HCT116 (cell line): ENCODE data around the gene TESPA1. TPM values are rescaled to one million over a fixed set of nuclear protein-coding genes. Genes with fewer than 3 reads are reported as not detected.

Experiments used
- ATAC-seq: fragments of 200-7000 bp; cut with Tn5 transposase; 2 replicates; pipeline ENCODE4 v1.9.1; 2020; ENCODE audit warnings: mild to moderate bottlenecking, moderate library complexity
- BruUV-seq: library from RNA; stranded (reverse); fragments of 400-500 nt; replicated peaks from 2 replicates; lab custom pipeline; 2021; lab: Mats Ljungman, UMichigan
- CTCF ChIA-PET: fragments of 300-600 bp; sonication (Branson Sonifier 250); formaldehyde crosslinking; loops from one replicate; lab custom pipeline; 2021; ENCODE audit warnings: antibody characterized with exemption; lab: Charles Lee
- POLR2A ChIA-PET: fragments of 300-600, 350-600 bp; sonication (Branson Sonifier 250); formaldehyde crosslinking; loops from one replicate; lab custom pipeline; 2021; ENCODE audit warnings: antibody characterized with exemption; lab: Charles Lee
- RAD21 ChIA-PET, 2 experiments: fragments of 300-600 bp; sonication (Branson Sonifier 250); formaldehyde crosslinking; loops; one replicate each; lab custom pipeline; 2023; ENCODE audit warnings: low total read pairs in 2 of 2; ENCODE audit not compliant: uncharacterized antibody in 2 of 2, unreplicated experiment in 2 of 2, low non-redundant PET in 1 of 2; lab: Charles Lee
- DNase-seq: peaks from one replicate; pipeline ENCODE4 v3.0.0-alpha.2; 2010; ENCODE audit warnings: low read depth, low spot score
- H2AFZ ChIP-seq: fragments of 200-600 bp; shearing (Covaris generic), sonication (generic); 2 replicates; pipeline ENCODE4 v1.6.1; 2017; ENCODE audit warnings: low read depth, mixed run types, mixed read lengths, antibody characterized with exemption, low read length; ENCODE audit not compliant: poor library complexity, severe bottlenecking
- H3K27ac ChIP-seq: 2 replicates; pipeline ENCODE4 v1.5.1; 2012; ENCODE audit warnings: low read depth, low read length
- H3K27me3 ChIP-seq: fragments of 200-600 bp; sonication (generic); 2 replicates; pipeline ENCODE4 v1.6.1; 2016; ENCODE audit warnings: mixed run types, low read length, mixed read lengths; ENCODE audit not compliant: insufficient read depth
- H3K36me3 ChIP-seq, 2 experiments: fragments of 200-500 bp in 1 of 2; fragments of 200-600 bp in 1 of 2; sonication (Bioruptor generic) in 1 of 2; sonication (generic) in 1 of 2; 2 replicates each; pipeline versions ENCODE4 v1.5.1 to v1.6.1; 2014 to 2016; ENCODE audit warnings: low read length in 2 of 2, inconsistent platforms in 1 of 2, mixed read lengths in 1 of 2, mixed run types in 1 of 2; ENCODE audit not compliant: insufficient read depth in 2 of 2, control insufficient read depth in 1 of 2
- H3K4me1 ChIP-seq, 2 experiments: fragments of 200-600 bp in 1 of 2; sonication (generic) in 1 of 2; 2 replicates each; pipeline versions ENCODE4 v1.5.1 to v1.6.1; 2012 to 2017; ENCODE audit warnings: low read length in 2 of 2, inconsistent platforms in 1 of 2, mild to moderate bottlenecking in 1 of 2, mixed read lengths in 1 of 2, mixed run types in 1 of 2, moderate library complexity in 1 of 2; ENCODE audit not compliant: insufficient read depth in 2 of 2, control insufficient read depth in 1 of 2
- H3K4me2 ChIP-seq: fragments of 200-600 bp; sonication (generic); 2 replicates; pipeline ENCODE4 v1.6.1; 2017; ENCODE audit warnings: mixed run types, low read length, mixed read lengths
- H3K4me3 ChIP-seq, 2 experiments: fragments of 200-600 bp in 1 of 2; sonication (generic) in 1 of 2; replicated peaks in 1 of 2; 2 replicates each; pipeline ENCODE4 v1.5.1; 2011 to 2016; ENCODE audit warnings: low read length in 2 of 2, control low read depth in 1 of 2, low read depth in 1 of 2, mild to moderate bottlenecking in 1 of 2, mixed read lengths in 1 of 2, mixed run types in 1 of 2
- H3K79me2 ChIP-seq: fragments of 200-600 bp; sonication (generic); 2 replicates; pipeline ENCODE4 v1.6.1; 2017; ENCODE audit warnings: mild to moderate bottlenecking, mixed run types, low read length, moderate library complexity, mixed read lengths; ENCODE audit not compliant: insufficient read depth
- H3K9ac ChIP-seq: fragments of 200-600 bp; sonication (generic); 2 replicates; pipeline ENCODE4 v1.6.1; 2016; ENCODE audit warnings: low read length, mixed read lengths
- H3K9me2 ChIP-seq: fragments of 200-600 bp; sonication (generic), shearing (Covaris generic); 2 replicates; pipeline ENCODE4 v1.6.1; 2017; ENCODE audit warnings: mixed run types, mild to moderate bottlenecking, moderate library complexity; ENCODE audit not compliant: insufficient read depth
- H3K9me3 ChIP-seq, 2 experiments: fragments of 200-500 bp in 1 of 2; fragments of 200-600 bp in 1 of 2; sonication (Bioruptor generic) in 1 of 2; sonication (generic) in 1 of 2; 2 replicates each; pipeline ENCODE4 v1.6.1; 2014 to 2017; ENCODE audit warnings: low read length in 2 of 2, mixed read lengths in 2 of 2, inconsistent platforms in 1 of 2, low read depth in 1 of 2, mild to moderate bottlenecking in 1 of 2, mixed run types in 1 of 2, moderate library complexity in 1 of 2; ENCODE audit not compliant: control insufficient read depth in 1 of 2, insufficient read depth in 1 of 2
- H4K20me1 ChIP-seq: fragments of 200-600 bp; sonication (generic), shearing (Covaris generic); 2 replicates; pipeline ENCODE4 v1.6.1; 2017; ENCODE audit warnings: mixed run types, mild to moderate bottlenecking, moderate library complexity; ENCODE audit not compliant: insufficient read depth
- CBX3 ChIP-seq: IDR thresholded peaks from 2 replicates; pipeline ENCODE4 v1.6.1; 2012; ENCODE audit warnings: low read depth
- EGR1 ChIP-seq: IDR thresholded peaks from 2 replicates; pipeline ENCODE4 v1.6.1; 2012; ENCODE audit warnings: low read depth
- EZH2 ChIP-seq: fragments of 200-600 bp; sonication (generic); IDR thresholded peaks from 2 replicates; pipeline ENCODE4 v1.6.1; 2017; ENCODE audit warnings: antibody characterized with exemption, mixed run types
- EZH2phosphoT487 ChIP-seq: fragments of 200-600 bp; IDR thresholded peaks from 2 replicates; pipeline ENCODE4 v1.6.1; 2018; ENCODE audit warnings: antibody characterized with exemption, borderline replicate concordance
- FOSL1 ChIP-seq: IDR thresholded peaks from 2 replicates; pipeline ENCODE4 v1.6.1; 2012; ENCODE audit warnings: low read depth
- POLR2AphosphoS5 ChIP-seq: IDR thresholded peaks from 2 replicates; pipeline ENCODE4 v1.6.1; 2011; ENCODE audit warnings: mild to moderate bottlenecking, low read depth, low read length, moderate library complexity
- RAD21 ChIP-seq: IDR thresholded peaks from 2 replicates; pipeline ENCODE4 v1.6.1; 2012; ENCODE audit warnings: low read depth, mild to moderate bottlenecking
- SIN3A ChIP-seq: IDR thresholded peaks from 2 replicates; pipeline ENCODE4 v1.6.1; 2012; ENCODE audit warnings: low read depth
- SP1 ChIP-seq: IDR thresholded peaks from 2 replicates; pipeline ENCODE4 v1.6.1; 2012; ENCODE audit warnings: low read depth
- SRF ChIP-seq: IDR thresholded peaks from 2 replicates; pipeline ENCODE4 v1.6.1; 2012; ENCODE audit warnings: low read depth
- TCF7L2 ChIP-seq: IDR thresholded peaks from 2 replicates; pipeline ENCODE4 v1.7.0; 2011; ENCODE audit warnings: borderline replicate concordance, inconsistent platforms; ENCODE audit not compliant: insufficient read depth, insufficient read length; ENCODE audit errors: extremely low read depth
- YY1 ChIP-seq: IDR thresholded peaks from 2 replicates; pipeline ENCODE4 v1.6.1; 2011; ENCODE audit warnings: low read length, low read depth, moderate library complexity, mild to moderate bottlenecking; ENCODE audit not compliant: insufficient replicate concordance; ENCODE audit errors: extremely low read depth
- ZFX ChIP-seq: fragments of 450-650 bp; IDR thresholded peaks from 2 replicates; pipeline ENCODE4 v1.6.1; 2017
- ZNF274 ChIP-seq: fragments of 200-500 bp; sonication (Bioruptor generic); IDR thresholded peaks from 2 replicates; pipeline ENCODE4 v1.6.1; 2014; ENCODE audit warnings: mild to moderate bottlenecking, low read depth, low read length, inconsistent platforms
- intact Hi-C: fragments of 100-400 bp; cut with micrococcal nuclease; formaldehyde crosslinking; loops from 2 replicates; pipeline ENCODE4 v1.10.0; 2022
- total RNA-seq: library from RNA; stranded (reverse); gene quantifications from one replicate; pipeline ENCODE4 v1.2.1, GENCODE V29; 2021; ENCODE audit not compliant: unreplicated experiment
- TF ChIP-seq, protein P1 (sequence below): IDR thresholded peaks from 2 replicates; pipeline ENCODE4 v1.6.1; 2012
- TF ChIP-seq, protein P2 (sequence below): IDR thresholded peaks from 2 replicates; pipeline ENCODE4 v1.6.1; 2012
- TF ChIP-seq, protein P3 (sequence below): IDR thresholded peaks from 2 replicates; pipeline ENCODE4 v1.6.1; 2011; ENCODE audit warnings: mild to moderate bottlenecking, low read length, moderate library complexity; ENCODE audit not compliant: insufficient replicate concordance; ENCODE audit errors: extremely low read depth

TESPA1 gene
- total RNA-seq, 1 experiment from 2014 or later: 0.27 TPM

DNA sequence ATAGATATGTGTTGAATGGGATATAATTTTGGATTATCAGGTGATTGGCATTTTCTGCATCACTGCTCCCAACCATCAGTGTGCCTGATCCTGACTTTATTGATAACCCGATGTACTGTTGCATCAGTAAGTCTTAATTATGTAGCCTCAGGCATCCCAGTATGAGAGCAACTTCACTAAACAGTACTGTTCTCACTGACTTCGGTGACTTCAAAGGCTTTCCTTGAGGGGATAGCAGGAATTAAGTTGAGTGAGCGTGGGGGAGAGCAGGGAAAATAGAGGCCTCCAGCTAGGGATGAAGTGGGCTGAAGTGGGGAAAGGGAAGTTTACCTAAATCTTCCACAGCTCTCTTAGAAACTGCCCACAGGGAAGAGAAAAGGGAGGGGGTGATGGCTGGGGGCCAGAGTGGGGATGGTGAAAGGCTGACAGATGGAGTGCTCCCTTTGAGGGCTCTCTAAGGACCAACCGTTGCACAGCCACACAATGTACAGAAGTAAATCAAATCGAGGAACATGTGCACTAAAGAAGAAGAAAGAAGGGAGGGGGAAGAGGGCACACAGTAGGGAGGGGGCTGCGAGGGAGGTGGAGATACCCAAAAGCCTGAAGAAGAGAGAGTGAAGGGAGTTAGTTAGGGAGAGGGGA is 24.5 kb upstream of the TESPA1 start:
- Histone ChIP-seq H3K9me2 (no peaks in the 10 kb centered on the region), H2AFZ (no peak overlapping the region), H3K9ac (no peak overlapping the region), H3K4me1 (no peaks in the 10 kb centered on the region), H4K20me1 (no peaks in the 10 kb centered on the region), H3K9me3 (no peaks in the 10 kb centered on the region), H3K27ac (no peak overlapping the region), H3K27me3 (peaks cover 60% of the 10 kb centered on the region), H3K4me3 (no peak overlapping the region), H3K36me3 (no peaks in the 10 kb centered on the region), H3K4me2 (no peak overlapping the region), H3K79me2 (no peaks in the 10 kb centered on the region)
- ChIA-PET POLR2A (no interaction called here), RAD21 (interaction anchor here in 1 of 2 experiments (0.8 kb wide), 1 partner anchor 367 kb away, joined by 3 read pairs; no protein-coding TSS in a partner anchor), CTCF (interaction anchor here (1.2 kb wide), 1 partner anchor 16 kb away, joined by 3 read pairs; no protein-coding TSS in a partner anchor)
- intact Hi-C loops: no loop called here
- TF ChIP-seq POLR2AphosphoS5 (no peak), EZH2 (no peak), FOSL1 (no peak), CBX3 (no peak), SIN3A (no peak), ZNF274 (no peak)
- TF ChIP-seq, protein P1, sequence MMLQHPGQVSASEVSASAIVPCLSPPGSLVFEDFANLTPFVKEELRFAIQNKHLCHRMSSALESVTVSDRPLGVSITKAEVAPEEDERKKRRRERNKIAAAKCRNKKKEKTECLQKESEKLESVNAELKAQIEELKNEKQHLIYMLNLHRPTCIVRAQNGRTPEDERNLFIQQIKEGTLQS: no peak
- ATAC-seq: no peak
- no TSS peak for BruUV-seq
- DNase-seq: no peak

DNA sequence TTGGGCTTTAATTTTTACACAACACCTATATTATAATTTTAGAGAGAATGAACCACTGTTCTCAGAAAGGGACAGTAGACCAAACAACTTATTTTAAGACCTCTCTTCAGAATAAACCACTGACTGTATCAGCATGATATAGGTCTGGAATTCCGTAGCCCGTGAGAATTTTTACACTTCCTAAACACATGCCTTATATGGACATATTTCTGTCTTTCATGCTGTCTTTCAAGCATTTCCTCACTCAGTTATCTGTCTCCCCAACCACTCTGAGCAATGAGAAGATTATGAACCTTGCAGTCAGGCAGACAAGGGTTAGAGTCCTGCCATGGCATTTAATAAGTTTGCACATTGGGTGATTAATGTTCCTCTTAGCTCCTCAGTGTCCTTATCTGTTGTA is 17.8 kb upstream of the TESPA1 start:
- H3K79me2 ChIP-seq: no peaks in the 10 kb centered on the region
- no peak overlapping the region for H2AFZ ChIP-seq
- no peaks in the 10 kb centered on the region for H3K4me1 ChIP-seq
- H3K27me3 ChIP-seq: peaks cover 86% of the 10 kb centered on the region
- H3K27ac ChIP-seq: no peak overlapping the region
- no peaks in the 10 kb centered on the region for H3K36me3 ChIP-seq
- intact Hi-C loops: no loop called here
- H3K9me3 ChIP-seq: no peaks in the 10 kb centered on the region
- POLR2A ChIA-PET: no interaction called here
- DNase-seq: no peak
- RAD21 ChIA-PET: no interaction called here
- ATAC-seq: no peak
- CTCF ChIA-PET: interaction anchor here (1.1 to 3.6 kb wide), 3 partner anchors 9 to 70 kb away, joined by 3 to 13 read pairs (median 4); no protein-coding TSS in a partner anchor
- H3K9me2 ChIP-seq: no peaks in the 10 kb centered on the region
- H3K4me2 ChIP-seq: no peak overlapping the region
- no peak overlapping the region for H3K9ac ChIP-seq
- BruUV-seq: no TSS peak
- no peaks in the 10 kb centered on the region for H4K20me1 ChIP-seq
- H3K4me3 ChIP-seq: no peak overlapping the region
- TF ChIP-seq TCF7L2: no peak
- TF ChIP-seq, protein P2, sequence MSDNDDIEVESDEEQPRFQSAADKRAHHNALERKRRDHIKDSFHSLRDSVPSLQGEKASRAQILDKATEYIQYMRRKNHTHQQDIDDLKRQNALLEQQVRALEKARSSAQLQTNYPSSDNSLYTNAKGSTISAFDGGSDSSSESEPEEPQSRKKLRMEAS: no peak
- no peak for TF ChIP-seq EZH2phosphoT487
- TF ChIP-seq SP1: no peak
- TF ChIP-seq YY1: no peak
- no peak for TF ChIP-seq EZH2
- TF ChIP-seq POLR2AphosphoS5: no peak
- no peak for TF ChIP-seq ZFX
- TF ChIP-seq ZNF274: no peak
- no peak for TF ChIP-seq EGR1
- no peak for TF ChIP-seq SRF
- TF ChIP-seq, protein P3, sequence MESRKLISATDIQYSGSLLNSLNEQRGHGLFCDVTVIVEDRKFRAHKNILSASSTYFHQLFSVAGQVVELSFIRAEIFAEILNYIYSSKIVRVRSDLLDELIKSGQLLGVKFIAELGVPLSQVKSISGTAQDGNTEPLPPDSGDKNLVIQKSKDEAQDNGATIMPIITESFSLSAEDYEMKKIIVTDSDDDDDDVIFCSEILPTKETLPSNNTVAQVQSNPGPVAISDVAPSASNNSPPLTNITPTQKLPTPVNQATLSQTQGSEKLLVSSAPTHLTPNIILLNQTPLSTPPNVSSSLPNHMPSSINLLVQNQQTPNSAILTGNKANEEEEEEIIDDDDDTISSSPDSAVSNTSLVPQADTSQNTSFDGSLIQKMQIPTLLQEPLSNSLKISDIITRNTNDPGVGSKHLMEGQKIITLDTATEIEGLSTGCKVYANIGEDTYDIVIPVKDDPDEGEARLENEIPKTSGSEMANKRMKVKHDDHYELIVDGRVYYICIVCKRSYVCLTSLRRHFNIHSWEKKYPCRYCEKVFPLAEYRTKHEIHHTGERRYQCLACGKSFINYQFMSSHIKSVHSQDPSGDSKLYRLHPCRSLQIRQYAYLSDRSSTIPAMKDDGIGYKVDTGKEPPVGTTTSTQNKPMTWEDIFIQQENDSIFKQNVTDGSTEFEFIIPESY: no peak
- TF ChIP-seq RAD21: no peak
